HG03565 (cell line): ENCODE results near the gene PARP14.

Experiments
- ATAC-seq: cut with Tn5 transposase; IDR thresholded peaks from one replicate; pipeline ENCODE4 v1.9.1; 2021; ENCODE audit warnings: mild to moderate bottlenecking, moderate library complexity; ENCODE audit not compliant: unreplicated experiment

The PARP14 gene

DNA sequence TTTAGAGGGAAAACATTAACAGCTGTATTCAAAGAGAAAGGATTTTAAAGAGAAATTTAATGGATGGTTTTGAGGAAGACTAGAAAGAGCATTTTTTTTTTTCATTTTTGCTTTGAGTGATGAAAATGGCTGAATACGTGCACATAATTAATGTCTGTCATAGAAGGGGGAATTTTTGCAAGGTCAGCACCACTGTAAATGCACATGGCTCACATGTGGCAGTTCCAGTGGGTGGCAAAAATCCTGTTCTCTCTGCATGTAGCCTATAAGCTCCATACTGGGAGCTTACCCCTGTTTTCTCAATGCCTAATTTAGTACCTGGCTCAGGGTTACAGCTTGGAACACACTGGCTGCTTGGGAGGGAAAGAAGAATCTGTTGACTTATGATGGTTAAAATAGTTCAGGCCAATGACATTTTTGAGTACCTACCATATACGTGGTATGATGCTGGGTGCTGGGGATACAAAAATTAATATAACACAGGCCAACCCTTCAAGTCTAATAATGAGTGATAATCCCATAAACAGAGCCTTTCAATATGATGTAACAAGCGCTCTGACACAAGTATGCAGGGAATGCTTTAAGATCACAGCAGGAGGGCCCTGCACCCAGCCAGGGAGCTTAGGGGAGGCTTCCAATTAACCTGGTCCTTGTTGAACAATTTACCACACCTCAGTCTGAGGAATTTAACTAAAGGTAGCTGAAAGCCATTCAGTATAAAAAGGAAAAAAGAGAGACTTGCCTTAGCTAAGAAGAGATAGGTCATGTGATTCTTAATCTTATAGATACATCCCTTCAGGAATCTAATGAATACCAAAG is 80.0 kb downstream of the PARP14 start:
- no peak for ATAC-seq

DNA sequence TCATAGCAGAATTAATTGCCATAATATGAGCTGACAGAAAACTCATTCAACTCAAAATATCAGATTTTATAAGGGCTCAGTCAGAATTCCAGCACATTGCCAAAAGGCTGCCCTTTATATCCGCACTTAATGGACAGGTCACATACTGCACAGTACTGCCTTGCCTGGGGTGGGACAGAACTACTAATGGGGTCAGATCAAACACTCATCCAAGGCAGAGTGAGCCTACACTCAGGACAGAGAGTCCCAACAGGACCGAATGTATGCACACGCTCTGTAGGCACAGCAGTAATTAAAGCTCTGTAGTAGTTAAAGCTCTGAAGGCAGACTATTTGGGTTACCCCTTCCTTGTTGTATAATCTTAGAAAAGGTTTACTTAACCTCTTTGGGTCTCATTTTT is 85.8 kb downstream of the PARP14 start:
- no peak for ATAC-seq

DNA sequence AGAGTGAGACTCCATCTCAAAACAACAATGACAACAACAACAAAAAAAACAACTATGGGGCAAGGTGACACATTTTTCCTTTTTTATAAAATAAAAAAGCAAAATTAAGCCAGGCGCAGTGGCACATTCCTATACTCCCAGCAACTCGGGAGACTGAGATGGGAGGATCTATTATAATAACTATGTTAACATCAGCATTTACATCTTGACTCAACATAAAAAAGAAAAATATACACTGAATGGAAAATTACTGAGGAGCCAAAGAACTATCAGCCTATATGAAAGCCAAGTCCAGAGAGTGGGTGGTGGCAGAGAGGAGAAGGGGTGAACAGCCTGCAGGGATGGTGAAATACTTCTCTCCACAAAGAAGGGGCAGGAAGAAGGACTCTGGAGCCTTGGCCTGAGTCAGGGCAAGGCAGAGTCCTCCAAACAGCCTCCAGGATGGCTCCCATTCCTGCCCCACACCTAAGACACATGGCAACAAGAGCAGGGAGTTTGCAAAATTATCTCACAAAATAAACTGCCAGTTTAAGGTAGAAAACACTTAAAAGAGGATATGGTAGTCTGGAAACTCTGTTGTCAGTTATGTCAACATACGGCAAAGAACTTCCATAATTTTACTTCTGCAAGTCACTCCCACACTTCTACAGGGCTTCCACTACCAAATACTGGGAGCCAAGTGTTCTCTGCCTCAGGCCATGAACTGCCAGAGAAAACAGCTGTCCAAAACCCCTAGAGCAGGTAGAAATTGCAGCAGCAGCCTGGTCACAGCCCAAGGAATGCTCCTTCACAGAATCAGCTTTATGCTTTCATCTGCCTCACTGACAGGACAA is 87.1 kb downstream of the PARP14 start:
- ATAC-seq = no peak

DNA sequence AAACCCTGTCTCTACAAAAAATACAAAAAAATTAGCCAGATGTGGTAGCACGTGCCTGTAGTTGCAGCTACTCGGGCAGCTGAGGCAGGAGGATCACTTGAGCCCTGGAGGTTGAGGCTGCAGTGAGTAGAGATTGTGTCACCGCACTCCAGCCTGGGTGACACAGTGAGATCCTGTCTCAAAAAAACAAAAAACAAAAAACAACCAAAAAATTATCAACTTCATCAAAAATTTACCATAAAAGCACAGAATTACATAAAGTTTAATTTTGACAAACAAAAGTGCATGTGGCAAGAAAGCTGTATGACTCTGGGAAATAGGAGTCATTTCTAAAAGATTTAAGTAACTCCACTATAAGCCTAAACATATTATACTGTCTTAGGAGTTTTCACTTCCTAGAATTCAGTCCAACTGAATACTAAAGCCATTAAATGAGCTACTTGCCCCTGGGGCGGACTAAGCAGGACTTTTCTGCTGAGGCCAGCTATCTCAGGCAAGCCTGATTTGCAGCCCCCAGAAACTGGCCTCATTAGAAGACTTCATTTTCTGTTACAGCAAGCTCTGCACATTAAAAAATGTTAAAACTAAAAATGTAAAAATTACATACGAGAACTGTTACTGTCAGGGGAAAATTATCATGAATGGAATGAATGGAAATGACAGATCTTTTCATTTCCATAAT is 90.0 kb downstream of the PARP14 start:
- no peak for ATAC-seq

DNA sequence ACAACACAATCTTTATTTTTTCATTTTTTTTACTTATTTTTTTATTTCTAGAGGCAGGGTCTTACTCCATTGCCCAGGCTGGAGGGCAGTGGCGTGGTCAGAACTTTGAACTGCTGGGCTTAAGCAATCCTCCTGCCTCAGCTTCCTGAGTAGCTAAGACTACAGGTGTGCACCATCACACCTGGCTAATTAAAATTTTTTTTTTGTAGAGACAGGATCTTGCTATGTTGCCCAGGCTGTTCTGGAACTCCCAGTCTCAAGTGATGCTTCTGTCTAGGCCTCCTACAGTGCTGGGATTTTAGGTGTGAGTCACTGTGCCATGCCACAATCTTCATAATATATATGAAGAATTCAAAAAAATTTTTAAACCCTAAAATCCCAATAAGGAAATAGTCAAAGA is 92.2 kb downstream of the PARP14 start:
- no peak for ATAC-seq

DNA sequence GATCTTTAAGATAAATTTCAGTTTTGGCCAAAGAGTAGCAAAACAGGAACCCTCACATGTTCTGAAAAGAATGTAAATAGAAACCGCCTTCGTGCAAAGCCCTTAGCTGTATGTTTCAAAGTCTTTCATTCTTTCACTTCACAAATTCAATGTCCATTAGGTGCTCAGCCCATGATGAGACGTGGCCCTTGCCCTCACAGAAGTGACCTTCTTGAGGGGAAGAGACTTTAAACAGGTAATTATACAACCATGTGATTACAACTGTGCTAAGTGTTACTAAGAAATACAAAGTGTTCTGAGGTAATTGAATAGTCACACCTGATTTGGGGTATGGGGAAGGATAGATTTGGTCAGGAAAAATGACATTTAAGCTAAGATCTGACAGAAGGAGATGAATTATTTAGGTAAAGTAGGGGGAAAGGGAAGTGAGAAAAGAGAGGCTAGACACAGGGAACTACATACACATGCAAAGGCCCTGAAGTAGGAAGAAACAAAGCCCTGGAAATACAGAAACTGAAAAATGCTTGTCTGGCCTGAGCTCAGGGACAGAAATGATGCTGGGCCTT is 93.4 kb downstream of the PARP14 start:
- ATAC-seq = no peak

DNA sequence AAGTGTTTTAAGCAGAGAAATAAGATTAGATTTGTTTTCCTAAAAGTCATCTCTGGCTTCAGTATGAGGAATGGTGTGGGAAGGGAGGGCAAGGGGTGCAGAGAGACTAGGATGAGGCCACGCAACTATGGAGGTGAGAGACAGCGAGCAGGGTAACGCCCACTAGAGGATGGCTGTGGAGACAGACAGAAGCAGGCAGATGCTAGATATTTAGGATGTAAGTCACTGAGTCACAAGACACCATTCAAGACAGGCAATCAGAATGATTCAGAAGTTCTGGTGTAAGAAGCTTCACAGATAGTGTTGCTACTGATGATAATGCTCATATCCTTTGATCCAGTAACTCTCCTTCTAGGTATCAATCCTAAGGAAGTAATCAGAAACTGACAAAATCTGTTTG is 93.9 kb downstream of the PARP14 start:
- no peak for ATAC-seq

DNA sequence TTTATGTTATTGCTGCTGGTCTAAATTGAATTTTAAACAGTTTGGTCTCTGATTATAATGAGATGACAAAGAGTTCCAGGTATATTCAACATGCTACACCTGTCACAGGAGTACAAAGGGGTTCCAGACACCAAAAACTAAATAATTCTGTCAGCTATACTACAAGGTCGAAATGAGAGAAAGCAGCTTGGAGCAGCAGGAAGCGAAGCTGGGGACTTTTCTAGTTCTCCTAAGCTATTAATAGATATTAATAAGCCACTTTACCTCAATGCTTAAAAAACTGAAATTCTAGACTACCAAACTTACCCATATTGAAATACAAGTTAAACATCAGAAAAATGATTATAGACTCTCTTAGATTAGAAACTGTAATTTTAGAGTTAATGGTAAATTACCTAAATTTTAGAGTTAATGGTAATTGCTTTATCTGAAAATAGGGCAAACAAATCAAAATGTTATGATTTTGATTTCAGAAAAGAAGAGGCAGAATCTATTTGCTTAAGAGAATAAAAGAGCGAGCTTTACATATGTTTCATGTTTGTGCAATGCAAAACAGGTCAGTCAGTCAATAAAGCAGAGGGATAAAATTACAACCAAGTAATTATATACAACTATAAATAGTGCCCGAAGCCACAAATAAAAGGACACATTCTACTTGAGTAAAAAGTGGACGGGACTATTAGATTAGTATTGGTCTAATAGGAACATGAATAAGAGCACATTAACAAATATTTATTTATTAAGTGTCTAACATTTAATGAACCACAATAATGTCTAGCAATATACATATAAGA is 96.2 kb downstream of the PARP14 start:
- no peak for ATAC-seq

DNA sequence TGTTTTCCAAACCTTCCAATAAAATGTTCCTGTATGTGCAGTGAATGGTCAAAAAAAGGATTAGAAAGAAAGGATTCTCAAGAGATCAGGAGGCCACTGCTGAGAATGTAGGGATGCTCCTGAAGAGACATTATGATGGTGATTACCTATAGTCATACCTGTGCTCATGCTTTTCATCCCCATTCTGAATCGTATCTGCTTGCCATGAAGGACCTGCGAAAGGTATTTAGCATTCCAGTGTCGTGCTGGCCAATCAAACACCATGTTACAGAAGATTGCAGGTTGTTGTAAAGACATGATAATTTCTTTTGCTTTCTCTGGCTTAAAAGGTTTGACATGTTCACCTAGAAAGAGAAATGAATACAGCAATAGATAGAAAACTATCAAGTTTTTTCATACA is 96.9 kb downstream of the PARP14 start:
- ATAC-seq = no peak
